RPMI7951 (cell line): ENCODE results near the gene SFXN2. TPM values are rescaled to one million over a fixed set of nuclear protein-coding genes. Genes with fewer than 3 reads are reported as not detected.
A peak's percentile ranks its signal among the peaks of the same experiment; 100 is the strongest.
"Not testable (repeated sequence)": the region's sequence is repeated elsewhere in the genome, so short reads cannot be mapped to it uniquely, and the experiment has no call there.

Experiments used
- DNase-seq: peaks from one replicate; pipeline ENCODE4 v3.0.0-alpha.2; 2012; ENCODE audit warnings: low read depth
- total RNA-seq: library from RNA; depleted of rRNA; stranded (reverse); fragments of >200 nt; shearing (Covaris generic); gene quantifications from 2 replicates; pipeline ENCODE4 v1.2.3, GENCODE V29; 2014

The SFXN2 gene
- total RNA-seq, 1 experiment from 2014 or later = 1.4 TPM

- no peak for DNase-seq
These were observed 5.9 kb downstream of the SFXN2 start for GRCh38 chr10:102720337-102720736.

DNA sequence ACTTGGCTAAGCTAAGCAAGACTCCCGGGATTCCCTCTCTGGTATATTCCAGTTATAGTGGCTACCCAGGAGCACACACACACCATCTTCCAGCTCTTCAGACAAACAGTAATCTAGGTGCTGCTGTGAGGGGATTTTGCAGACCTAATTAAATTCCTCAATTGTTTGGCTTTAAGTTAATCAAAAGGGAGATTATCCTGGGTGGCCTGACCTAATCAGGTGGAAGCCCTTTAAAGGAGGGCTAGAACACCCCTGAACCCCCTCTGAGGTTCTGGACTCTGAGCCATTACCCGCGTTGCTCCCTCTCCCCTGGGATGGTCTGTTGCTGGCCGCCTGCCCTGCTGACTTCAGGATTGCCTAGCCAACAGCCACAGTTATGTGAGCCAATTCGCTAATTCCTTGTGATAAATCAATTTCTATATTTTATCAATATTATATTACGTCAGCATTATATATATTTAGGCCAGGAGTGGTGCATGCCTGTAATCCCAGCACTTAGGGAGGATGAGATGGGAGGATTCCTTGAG, 6.4 kb downstream of the SFXN2 start:
- DNase-seq = no peak

DNA sequence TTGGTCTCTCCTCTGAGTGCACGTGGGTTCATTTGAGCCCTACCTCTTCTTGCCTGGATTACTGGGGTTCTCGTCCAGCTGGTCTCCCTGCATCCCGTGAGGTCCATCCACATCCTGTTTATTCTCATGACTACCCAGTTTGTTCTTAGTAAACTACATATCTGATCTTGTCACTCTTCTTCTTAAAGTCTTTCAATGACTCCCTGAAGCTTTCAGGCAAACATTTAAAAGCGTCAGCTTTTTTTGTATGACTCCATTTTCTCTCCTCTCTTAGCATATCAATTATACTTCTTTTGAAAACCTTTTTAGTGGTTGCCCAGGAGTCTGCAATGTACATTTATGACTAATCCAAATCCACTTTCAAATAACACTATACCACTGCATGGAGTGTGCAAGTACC, 7.5 kb downstream of the SFXN2 start:
- DNase-seq = no peak

- DNase-seq = no peak
These were observed 9.6 kb downstream of the SFXN2 start for GRCh38 chr10:102723989-102724388.

DNA sequence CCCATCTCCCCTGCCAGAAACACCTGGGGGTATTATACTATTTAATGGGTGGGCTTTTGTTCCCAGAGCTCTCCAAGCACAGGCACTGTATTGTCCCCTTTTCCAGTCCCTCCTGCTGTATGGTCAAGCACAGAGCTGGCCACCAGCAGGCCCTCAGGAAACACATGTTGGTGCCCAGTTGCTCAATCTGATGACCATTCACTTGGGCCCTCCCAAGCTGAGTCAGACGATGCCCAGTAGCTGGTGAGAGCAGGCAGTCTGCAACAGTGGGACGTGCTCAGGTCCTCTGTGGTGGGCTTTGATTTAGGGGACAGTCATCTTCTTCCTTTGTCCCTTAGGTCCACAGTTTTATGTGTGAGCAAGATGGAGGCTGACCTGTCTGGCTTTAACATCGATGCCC, 11.8 kb downstream of the SFXN2 start:
- DNase-seq = peak; percentile 44

GRCh38 chr10:102727037-102727818, 12.8 kb downstream of the SFXN2 start:
- DNase-seq = peak; percentile 11

DNA sequence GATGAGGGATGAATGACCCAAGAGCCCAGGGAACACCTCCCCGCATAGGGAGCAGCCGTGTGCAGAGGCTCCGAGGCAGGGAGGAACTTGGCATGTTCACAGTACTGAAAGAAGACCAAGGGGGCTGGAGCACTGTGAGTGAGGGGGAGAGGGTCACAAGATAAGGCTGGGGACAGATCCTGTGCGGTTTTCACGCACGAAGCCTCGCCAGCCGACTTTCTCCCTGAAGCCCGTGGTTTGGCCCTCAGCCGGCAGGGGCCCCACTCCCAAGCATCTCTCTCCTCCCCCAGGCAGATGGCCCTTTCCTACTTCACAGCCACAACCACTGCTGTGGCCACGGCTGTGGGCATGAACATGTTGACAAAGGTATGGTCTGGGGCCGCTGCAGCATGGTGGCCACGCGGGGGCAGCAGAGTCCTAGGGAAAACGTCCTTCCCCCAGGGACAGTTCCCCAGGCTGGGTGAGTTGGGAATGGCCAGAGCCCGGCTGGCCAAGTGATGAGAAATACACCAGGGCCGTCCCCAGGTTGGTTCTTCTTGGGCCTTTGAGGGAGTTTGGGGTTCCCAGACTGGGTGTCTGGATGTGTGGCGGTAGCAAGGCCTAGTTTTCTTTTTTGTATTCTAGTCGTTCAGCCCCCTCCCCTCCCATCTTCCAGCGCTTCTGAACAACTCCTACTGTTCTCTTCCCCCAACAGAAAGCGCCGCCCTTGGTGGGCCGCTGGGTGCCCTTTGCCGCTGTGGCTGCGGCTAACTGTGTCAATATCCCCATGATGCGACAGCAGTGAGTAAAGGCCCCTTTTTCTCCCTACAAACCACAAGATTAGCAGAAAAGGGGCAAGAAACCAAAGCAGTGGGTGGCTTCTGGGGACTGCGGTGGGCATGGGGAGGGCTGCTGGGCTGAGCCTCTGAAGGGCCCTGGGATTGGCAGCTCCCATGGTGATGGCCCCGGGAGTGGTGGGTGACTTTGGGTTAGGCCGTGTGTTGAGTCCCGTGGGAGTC, 14.9 kb downstream of the SFXN2 start:
- peak; percentile 62 for DNase-seq

DNA sequence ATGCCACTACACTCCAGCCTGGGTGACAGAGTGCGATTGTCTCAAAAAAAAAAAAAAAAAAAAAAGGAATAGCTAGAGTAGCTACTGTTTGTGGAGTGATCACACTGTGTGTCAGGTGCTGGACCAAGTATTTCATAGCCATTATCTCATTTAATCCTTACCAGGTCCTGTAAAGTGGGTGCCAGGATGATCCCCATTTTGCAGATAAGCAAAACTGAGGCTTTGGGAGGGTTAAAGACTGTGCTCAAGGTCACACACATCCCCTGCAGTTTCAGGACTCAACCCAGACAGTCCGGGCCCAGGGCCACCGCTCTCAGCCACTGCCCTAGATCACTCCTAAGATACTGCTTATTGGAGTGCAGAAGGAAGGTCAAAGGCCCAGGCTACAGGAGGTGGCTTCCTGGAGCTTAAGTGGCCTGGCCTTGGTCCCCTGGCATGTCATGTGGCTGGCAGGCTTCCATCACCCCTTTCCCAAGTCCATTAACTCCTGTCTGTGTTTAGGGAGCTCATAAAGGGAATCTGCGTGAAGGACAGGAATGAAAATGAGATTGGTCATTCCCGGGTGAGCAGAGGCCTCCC, 16.9 kb downstream of the SFXN2 start:
- DNase-seq = no peak

GRCh38 chr10:102732661-102733060, 18.2 kb downstream of the SFXN2 start:
- DNase-seq = no peak

DNA sequence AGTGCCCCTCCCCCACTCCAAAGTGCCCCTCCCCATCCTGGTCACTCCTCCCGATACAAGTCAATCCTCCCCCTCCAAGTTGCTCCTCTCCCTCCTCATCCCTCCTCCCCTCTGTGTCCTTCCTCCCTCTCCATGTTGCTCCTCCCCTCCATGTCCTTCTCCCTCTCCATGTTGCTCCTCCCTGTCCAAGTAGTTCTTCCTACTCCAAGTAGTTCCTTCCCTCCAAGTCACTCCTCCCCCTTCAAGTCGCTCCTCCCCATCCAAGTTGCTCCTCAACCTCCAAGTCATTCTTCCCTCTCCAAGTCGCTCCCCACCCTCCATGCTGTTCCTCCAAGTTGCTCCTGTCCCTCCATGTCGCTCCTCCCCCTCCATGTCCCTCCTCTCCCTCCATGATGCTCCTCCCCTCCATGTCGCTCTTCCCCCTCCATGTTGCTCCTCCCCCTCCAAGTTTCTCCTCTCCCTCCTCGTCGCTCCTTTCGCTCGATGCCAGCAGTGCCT, 20.7 kb downstream of the SFXN2 start:
- no peak for DNase-seq

DNA sequence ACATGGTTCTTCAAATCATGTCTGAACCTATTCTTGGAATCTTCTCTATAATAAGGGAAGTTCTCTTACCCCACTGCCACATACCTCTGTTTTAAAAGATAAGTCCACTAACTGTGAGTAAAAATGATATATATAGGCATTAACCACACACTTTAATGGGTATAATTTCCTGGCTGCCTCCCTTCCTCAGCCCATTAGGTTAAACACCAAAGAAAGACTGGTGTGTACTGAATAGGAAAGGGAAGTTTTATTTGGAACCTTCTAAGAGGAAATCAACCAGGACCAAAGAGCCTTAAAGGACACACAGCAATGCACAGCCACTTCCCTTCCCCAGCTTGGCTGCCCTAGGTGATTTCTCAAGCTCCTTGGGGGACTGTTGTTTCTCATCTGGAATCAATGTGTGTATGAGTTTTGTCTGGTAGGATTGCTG, 24.3 kb downstream of the SFXN2 start:
- DNase-seq = no peak

GRCh38 chr10:102740229-102740628, 25.8 kb downstream of the SFXN2 start:
- no peak for DNase-seq

- no peak for DNase-seq
These were observed 27.3 kb downstream of the SFXN2 start for GRCh38 chr10:102741726-102742237.

DNA sequence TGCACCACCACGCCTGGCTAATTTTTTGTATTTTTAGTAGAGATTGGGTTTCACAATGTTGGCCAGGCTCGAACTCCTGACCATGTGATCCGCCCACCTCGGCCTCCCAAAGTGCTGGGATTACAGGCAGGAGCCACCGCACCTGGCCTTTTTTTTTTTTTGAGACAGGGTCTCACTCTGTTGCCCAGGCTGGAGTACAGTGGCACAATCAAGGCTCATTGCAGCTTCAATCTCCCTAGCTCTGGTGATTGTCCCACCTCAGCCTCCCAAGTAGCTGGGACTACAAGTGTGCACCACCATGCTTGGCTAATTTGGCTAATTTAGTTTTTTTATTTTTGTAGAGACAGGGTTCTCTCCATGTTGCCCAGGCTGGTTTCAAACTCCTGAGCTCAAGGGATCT, 27.9 kb downstream of the SFXN2 start:
- DNase-seq = not testable (repeated sequence)

DNA sequence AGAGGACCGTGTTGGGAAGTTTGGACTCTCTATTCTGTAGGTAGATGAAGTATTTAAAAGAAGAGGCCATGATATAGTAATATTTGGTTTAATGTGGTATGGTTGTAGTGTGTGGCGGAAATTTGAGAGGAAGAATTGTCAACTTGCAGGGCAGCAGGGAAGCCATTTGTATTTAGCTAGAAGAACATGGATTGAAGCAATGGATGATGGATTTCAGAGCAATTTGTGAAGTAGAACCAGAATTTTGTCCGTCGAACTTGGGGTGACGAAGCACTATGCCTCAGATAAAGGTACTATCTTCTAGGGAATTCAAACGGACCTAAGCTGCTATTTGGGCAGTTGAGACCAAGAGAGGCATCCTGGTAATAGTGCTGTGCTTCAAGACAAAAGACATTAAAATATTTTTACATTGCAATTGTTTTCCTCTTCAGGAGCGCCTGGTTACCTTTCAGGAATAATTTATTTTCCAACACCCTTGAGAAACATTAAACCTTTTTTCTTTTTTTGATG, 28.7 kb downstream of the SFXN2 start:
- no peak for DNase-seq

- DNase-seq = peak; percentile 98
These were observed 29.3 kb downstream of the SFXN2 start, which contains the start of gene WBP1L for GRCh38 chr10:102743588-102744373. Gene WBP1L (plus strand): TSS chr10:102743948. CDS start chr10:102744054, 106 bp downstream.

- peak; percentile 18 for DNase-seq
These were observed 30.1 kb downstream of the SFXN2 start for GRCh38 chr10:102744374-102745051.

- DNase-seq = no peak
These were observed 30.7 kb downstream of the SFXN2 start for GRCh38 chr10:102745157-102745556.

GRCh38 chr10:102752266-102752930, 38.0 kb downstream of the SFXN2 start:
- peak; percentile 83 for DNase-seq
